K562 (cell line): ENCODE measurements around the gene S100P. TPM values are rescaled to one million over a fixed set of nuclear protein-coding genes. Genes with fewer than 3 reads are reported as not detected.
A peak's percentile ranks its signal among the peaks of the same experiment; 100 is the strongest.

Source experiments
- BCOR ChIP-seq: fragments of 450-650 bp; IDR thresholded peaks from 2 replicates; pipeline ENCODE4 v1.6.1; 2016
- BRD9 ChIP-seq: fragments of 450-650 bp; IDR thresholded peaks from 2 replicates; pipeline ENCODE4 v1.6.1; 2018; ENCODE audit warnings: low read depth; ENCODE audit not compliant: partially characterized antibody
- CEBPB ChIP-seq: fragments of 450-650 bp; IDR thresholded peaks from 2 replicates; pipeline ENCODE4 v1.6.1; 2016; ENCODE audit warnings: missing genetic modification characterization, missing compliant biosample characterization
- CHAMP1 ChIP-seq: fragments of 450-650 bp; IDR thresholded peaks from 2 replicates; pipeline ENCODE4 v1.6.1; 2016; ENCODE audit warnings: mild to moderate bottlenecking
- HDAC1 ChIP-seq, 2 experiments: fragments of 450-650 bp; IDR thresholded peaks; 2 replicates each; pipeline ENCODE4 v1.6.1; 2016 to 2017; ENCODE audit warnings: inconsistent platforms in 1 of 2, mild to moderate bottlenecking in 1 of 2, moderate library complexity in 1 of 2
- HMBOX1 ChIP-seq: sonication (generic); IDR thresholded peaks from 2 replicates; pipeline ENCODE4 v1.6.1; 2016
- L3MBTL2 ChIP-seq: fragments of 450-650 bp; IDR thresholded peaks from 2 replicates; pipeline ENCODE4 v1.6.1; 2016; ENCODE audit warnings: mild to moderate bottlenecking, moderate library complexity
- LCOR ChIP-seq: sonication (generic); formaldehyde crosslinking; IDR thresholded peaks from 2 replicates; pipeline ENCODE4 v1.8.0; 2022; ENCODE audit warnings: mild to moderate bottlenecking, missing genetic modification reagents
- PRPF4 ChIP-seq: fragments of 200-400 bp; formaldehyde crosslinking; IDR thresholded peaks from one replicate; pipeline ENCODE4 v1.6.1; 2017; ENCODE audit warnings: low read length, low read depth, mild to moderate bottlenecking; ENCODE audit not compliant: insufficient read depth, poor library complexity, severe bottlenecking
- RBM14 ChIP-seq: fragments of 200-400 bp; formaldehyde crosslinking; IDR thresholded peaks from 2 replicates; pipeline ENCODE4 v1.6.1; 2018; ENCODE audit warnings: low read depth, mild to moderate bottlenecking, low read length, moderate library complexity, borderline replicate concordance; ENCODE audit not compliant: insufficient read depth
- SMAD3 ChIP-seq: fragments of 450-650 bp; formaldehyde crosslinking; conservative IDR thresholded peaks from 2 replicates; pipeline ENCODE4 v1.4.0; 2020; ENCODE audit warnings: mild to moderate bottlenecking
- SNRNP70 ChIP-seq: fragments of 200-400 bp; formaldehyde crosslinking; optimal IDR thresholded peaks from 2 replicates; pipeline ENCODE3; 2017; ENCODE audit warnings: low read depth, low read length
- TBP ChIP-seq: optimal IDR thresholded peaks from 2 replicates; pipeline ENCODE3; 2011; ENCODE audit warnings: low read depth, low read length, improper control_type of control experiment
- TFAP4 ChIP-seq: sonication (generic); formaldehyde crosslinking; IDR thresholded peaks from 2 replicates; pipeline ENCODE4 v1.8.0; 2022; ENCODE audit warnings: missing genetic modification reagents, mild to moderate bottlenecking, moderate library complexity, borderline replicate concordance
- WHSC1 ChIP-seq: IDR thresholded peaks from one replicate; pipeline ENCODE4 v1.6.1; 2012; ENCODE audit warnings: low read length, control low read depth, inconsistent platforms
- ZFP1 ChIP-seq: fragments of 450-650 bp; formaldehyde crosslinking; IDR thresholded peaks from 2 replicates; pipeline ENCODE4 v1.4.0; 2020; ENCODE audit warnings: mild to moderate bottlenecking, mixed read lengths
- ZNF274 ChIP-seq: IDR thresholded peaks from 2 replicates; pipeline ENCODE4 v1.6.1; 2011; ENCODE audit warnings: low read depth, mild to moderate bottlenecking, low read length, moderate library complexity, borderline replicate concordance
- ZNF277 ChIP-seq: fragments of 250-450 bp; sonication (Bioruptor Pico); IDR thresholded peaks from 2 replicates; pipeline ENCODE4 v1.8.0; 2022; ENCODE audit warnings: inconsistent platforms, mild to moderate bottlenecking, moderate library complexity, borderline replicate concordance
- ZNF740 ChIP-seq, 3 experiments: fragments of 200-800 bp in 1 of 3; sonication (Bioruptor generic) in 1 of 3; sonication (generic) in 1 of 3; formaldehyde crosslinking in 1 of 3; IDR thresholded peaks; 2 replicates each; pipeline versions ENCODE4 v1.6.1 to v1.8.0; 2016 to 2022; ENCODE audit warnings: mild to moderate bottlenecking in 2 of 3, missing compliant biosample characterization in 2 of 3, missing genetic modification characterization in 2 of 3, missing genetic modification reagents in 1 of 3
- ZZZ3 ChIP-seq: fragments of 450-650 bp; IDR thresholded peaks from 2 replicates; pipeline ENCODE4 v1.6.1; 2016; ENCODE audit warnings: antibody characterized with exemption, mild to moderate bottlenecking, moderate library complexity
- polyA plus RNA-seq, 8 experiments: library from polyadenylated mRNA; depleted of rRNA in 4 of 8; stranded (reverse) in 5 of 8; unstranded in 3 of 8; fragments of >200 nt; fragmentation: Nextera tagmentation in 2 of 8; fragmentation: Illumina TruSeq in 1 of 8; extraction: Ambion mirVana in 2 of 8; extraction: Trizol in 1 of 8; gene quantifications; 2 replicates each; pipeline versions ENCODE4 v1.2.1 to v1.2.3, GENCODE V29; 2011 to 2014; ENCODE audit warnings: inconsistent platforms in 1 of 8, missing spikeins in 1 of 8
- total RNA-seq, 7 experiments: library from RNA; depleted of rRNA in 6 of 7; stranded (reverse); fragments of >200 nt in 6 of 7; fragmentation: Illumina TruSeq in 2 of 7; extraction: Trizol in 2 of 7; gene quantifications; 2 replicates each; pipeline versions ENCODE4 v1.2.1 to v1.2.3, GENCODE V29; 2011 to 2021; ENCODE audit warnings: low replicate concordance in 1 of 7

The S100P gene
- total and polyA plus RNA-seq, 9 of the 15 experiments (the other 6 are each of a cell fraction or from before 2014, with no cell fraction given), result 4.1 to 23.8 (median 7.5) TPM

GRCh38 chr4:6673660-6674499, 19.8 kb upstream of the S100P start (continued):
- TF ChIP-seq HMBOX1 (peak; percentile 53; the same call in 1 of the 2 replicates), SNRNP70 (no peak), HDAC1 (IDR thresholded peaks at IDR 0.05) (peak in 1 of 2 experiments; percentile 65; a peak in 1 of 4 replicates), BCOR (0 out of 2 replicates have a peak, but pooled peaks have one; percentile 32), LCOR (CRISPR knock-in tag) (peak; percentile 88), ZNF274 (no peak), ZNF740 (CRISPR knock-in tag; IDR thresholded peaks at IDR 0.05) (no peak), ZNF740 (tag; IDR thresholded peaks at IDR 0.05) (no peak), PRPF4 (peak; percentile 48), BRD9 (no peak), WHSC1 (no peak), TBP (peak; percentile 79), ZZZ3 (no peak), SMAD3 (peak; percentile 68; the same call in 1 of the 2 replicates), ZFP1 (no peak), CHAMP1 (no peak), TFAP4 (peak; percentile 79), L3MBTL2 (peak; percentile 94), RBM14 (no peak), ZNF277 (CRISPR knock-in tag) (no peak), CEBPB (tag) (no peak)
